IgD-negative memory B cell (primary cell): ENCODE results near the gene SLC6A13. TPM values are rescaled to one million over a fixed set of nuclear protein-coding genes. Genes with fewer than 3 reads are reported as not detected.
"Not testable (repeated sequence)": the region's sequence is repeated elsewhere in the genome, so short reads cannot be mapped to it uniquely, and the experiment has no call there.

Experiments used
- H3K27ac Mint-ChIP-seq, 3 donors: one replicate each; pipeline ENCODE4 v1.8.0; 2020 to 2022; ENCODE audit warnings: mild to moderate bottlenecking in 3 of 3, mixed read lengths in 3 of 3, moderate library complexity in 1 of 3
- H3K27me3 Mint-ChIP-seq: one replicate; pipeline ENCODE4 v1.8.0; 2021; ENCODE audit warnings: mixed read lengths
- H3K36me3 Mint-ChIP-seq: one replicate; pipeline ENCODE4 v1.8.0; 2020; ENCODE audit warnings: mild to moderate bottlenecking, mixed read lengths
- H3K4me1 Mint-ChIP-seq, 3 donors: one replicate each; pipeline ENCODE4 v1.8.0; 2020 to 2022; ENCODE audit warnings: mixed read lengths in 3 of 3, mild to moderate bottlenecking in 1 of 3
- H3K4me3 Mint-ChIP-seq, 4 donors: one replicate each; pipeline ENCODE4 v1.8.0; 2020 to 2022; ENCODE audit warnings: mild to moderate bottlenecking in 4 of 4, mixed read lengths in 4 of 4, moderate library complexity in 3 of 4
- H3K9me3 Mint-ChIP-seq, 3 donors: one replicate each; pipeline ENCODE4 v1.8.0; 2020 to 2021; ENCODE audit warnings: mixed read lengths in 3 of 3, mild to moderate bottlenecking in 1 of 3
- polyA plus RNA-seq: library from polyadenylated mRNA; unstranded; fragments of 300-500 nt; fragmentation: Illumina TruSeq; gene quantifications from one replicate; pipeline ENCODE4 v1.2.3, GENCODE V29; 2021

SLC6A13 gene
- polyA plus RNA-seq, 1 donor from 2014 or later = not detected

DNA sequence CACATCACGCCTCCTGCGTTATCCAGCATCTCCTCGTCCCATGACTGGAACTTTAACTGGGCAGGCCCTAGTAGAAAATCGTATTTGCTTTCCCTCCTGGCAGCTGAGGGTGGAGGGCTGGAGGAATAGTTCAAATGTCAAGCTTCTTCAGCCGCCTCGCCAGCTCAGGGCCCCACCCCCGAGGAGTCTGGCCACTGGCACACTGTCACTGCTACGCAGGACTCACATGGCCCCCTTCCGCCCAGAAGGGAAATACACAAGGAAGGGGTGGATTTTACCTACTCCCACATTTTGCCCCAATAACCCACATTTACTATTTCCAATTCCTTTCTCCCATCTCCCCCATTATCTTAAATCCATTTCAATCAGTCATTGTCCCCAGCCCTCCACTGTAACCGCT, 8.6 kb downstream of the SLC6A13 start:
- no peak overlapping the region for H3K27ac Mint-ChIP-seq
- H3K27me3 Mint-ChIP-seq = peaks cover 17% of the 10 kb centered on the region

DNA sequence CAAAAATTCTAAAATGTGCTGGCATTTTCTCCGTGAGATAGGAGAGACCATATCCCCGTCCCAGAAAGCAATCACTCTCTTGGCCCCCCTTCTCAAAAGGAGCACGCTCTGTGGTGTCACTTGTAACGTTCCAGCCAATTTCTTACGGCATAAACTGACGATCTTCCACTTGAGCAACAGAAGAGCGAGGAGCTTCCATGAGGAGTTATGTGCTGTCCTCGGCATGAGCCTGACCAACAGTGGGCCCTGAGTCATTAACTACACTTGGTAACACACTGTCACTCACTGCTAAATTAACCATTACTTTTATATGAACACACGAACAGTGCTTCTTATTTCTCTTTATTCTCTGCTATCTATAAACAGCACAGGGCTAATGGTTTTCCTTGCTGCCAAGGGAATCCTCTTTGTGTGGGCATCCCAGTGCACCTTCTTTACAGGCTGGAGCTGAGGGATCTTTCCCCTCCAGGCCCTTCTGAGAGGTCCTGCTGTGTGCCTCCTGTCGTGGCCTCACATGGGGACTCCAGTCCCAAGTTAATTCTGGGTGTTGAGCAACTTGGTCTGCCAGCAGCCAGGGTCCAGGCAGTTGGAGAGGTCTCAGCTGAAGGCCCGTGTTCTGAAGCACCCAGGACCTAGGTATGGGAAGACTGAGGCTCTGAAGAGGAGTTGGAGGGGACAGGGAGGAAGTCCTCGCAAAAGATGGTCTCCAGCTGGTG, 9.4 kb downstream of the SLC6A13 start:
- Mint-ChIP-seq H3K4me3 (no peak overlapping the region), H3K4me1 (no peaks in the 10 kb centered on the region), H3K27ac (no peak overlapping the region), H3K27me3 (peaks cover 19% of the 10 kb centered on the region), H3K9me3 (peaks cover 0 to 2% (median 0%) of the 10 kb centered on the region in 3 donors), H3K36me3 (peaks cover 2% of the 10 kb centered on the region)

More for the DNA sequence above, 8.6 kb downstream of the SLC6A13 start:
- H3K9me3 Mint-ChIP-seq = peaks cover 0 to 2% (median 0%) of the 10 kb centered on the region in 3 donors
- H3K36me3 Mint-ChIP-seq = peaks cover under 1% of the 10 kb centered on the region
- H3K4me3 Mint-ChIP-seq = peak overlapping the region in 1 of 4 donors; percentile 14
- H3K4me1 Mint-ChIP-seq = no peaks in the 10 kb centered on the region

DNA sequence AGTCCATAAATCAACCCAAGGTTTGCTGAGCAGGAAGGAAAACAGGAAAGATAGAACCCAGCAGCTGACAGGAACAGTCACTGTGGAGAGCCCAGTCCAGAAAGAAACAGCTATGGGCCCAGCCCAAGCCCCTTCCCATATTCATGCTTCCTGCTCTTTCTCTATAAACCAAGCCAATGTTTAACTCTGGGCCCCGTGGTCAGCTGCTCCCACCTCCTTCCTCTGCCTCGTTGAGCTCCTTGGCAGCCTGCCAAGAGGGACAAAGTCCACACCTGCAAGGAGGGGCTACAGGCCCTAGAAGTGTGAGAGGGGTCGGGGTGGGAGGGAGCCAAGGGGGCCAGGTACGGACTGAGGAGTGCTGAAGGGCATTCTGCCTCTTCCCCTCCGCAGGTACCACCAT, 10.0 kb downstream of the SLC6A13 start:
- Mint-ChIP-seq H3K9me3 (peaks cover 0 to 7% (median 0%) of the 10 kb centered on the region in 3 donors), H3K36me3 (peaks cover 2% of the 10 kb centered on the region), H3K27me3 (peaks cover 19% of the 10 kb centered on the region), H3K4me1 (no peaks in the 10 kb centered on the region), H3K4me3 (no peak overlapping the region), H3K27ac (no peak overlapping the region)

DNA sequence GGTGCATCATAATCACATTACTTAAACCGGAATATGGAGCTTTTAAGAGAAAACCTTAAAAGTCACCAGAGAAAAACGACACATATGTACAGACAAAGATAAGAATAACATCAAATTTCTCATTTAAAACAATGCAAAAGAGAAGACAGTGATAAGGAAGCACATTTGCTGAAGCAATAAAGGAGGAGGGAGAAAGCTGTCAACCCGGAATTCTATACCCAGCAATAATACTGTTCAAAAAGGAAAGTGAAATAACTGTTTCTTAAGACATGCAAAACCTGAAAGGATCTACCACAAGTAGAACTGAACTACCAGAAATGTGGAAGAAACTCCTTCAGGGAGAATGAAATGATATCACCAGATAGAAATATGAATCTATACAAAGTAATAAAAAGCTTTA, 15.4 kb downstream of the SLC6A13 start:
- Mint-ChIP-seq H3K36me3 (peaks cover 5% of the 10 kb centered on the region), H3K27ac (no peak overlapping the region), H3K4me1 (no peaks in the 10 kb centered on the region), H3K9me3 (peaks cover 2 to 15% (median 4%) of the 10 kb centered on the region in 3 donors), H3K4me3 (no peak overlapping the region), H3K27me3 (peaks cover 9% of the 10 kb centered on the region)

DNA sequence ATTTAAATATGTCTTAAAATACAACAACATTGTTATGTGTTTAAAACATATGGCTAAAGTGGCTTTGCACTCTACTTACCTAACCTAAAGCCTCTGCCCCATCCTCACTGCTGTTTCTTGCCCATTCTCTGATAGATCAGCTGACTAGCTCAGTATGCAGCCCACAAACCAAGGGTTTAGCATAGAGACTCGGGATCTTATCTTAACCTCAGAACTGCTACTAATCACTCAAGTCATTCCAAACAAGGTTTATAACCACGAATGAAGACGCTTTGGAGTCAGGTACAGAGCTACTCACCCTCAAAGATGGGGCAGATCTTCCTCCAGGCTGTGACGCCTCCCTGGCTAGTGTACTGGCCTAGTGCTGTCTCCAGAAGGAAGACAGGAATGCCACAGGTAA, 19.3 kb downstream of the SLC6A13 start:
- peaks cover 3% of the 10 kb centered on the region for H3K36me3 Mint-ChIP-seq
- H3K9me3 Mint-ChIP-seq = peaks cover 4 to 15% (median 5%) of the 10 kb centered on the region in 3 donors
- no peak overlapping the region for H3K27ac Mint-ChIP-seq
- no peak overlapping the region for H3K4me3 Mint-ChIP-seq
- peaks cover 13% of the 10 kb centered on the region for H3K27me3 Mint-ChIP-seq
- no peaks in the 10 kb centered on the region for H3K4me1 Mint-ChIP-seq

DNA sequence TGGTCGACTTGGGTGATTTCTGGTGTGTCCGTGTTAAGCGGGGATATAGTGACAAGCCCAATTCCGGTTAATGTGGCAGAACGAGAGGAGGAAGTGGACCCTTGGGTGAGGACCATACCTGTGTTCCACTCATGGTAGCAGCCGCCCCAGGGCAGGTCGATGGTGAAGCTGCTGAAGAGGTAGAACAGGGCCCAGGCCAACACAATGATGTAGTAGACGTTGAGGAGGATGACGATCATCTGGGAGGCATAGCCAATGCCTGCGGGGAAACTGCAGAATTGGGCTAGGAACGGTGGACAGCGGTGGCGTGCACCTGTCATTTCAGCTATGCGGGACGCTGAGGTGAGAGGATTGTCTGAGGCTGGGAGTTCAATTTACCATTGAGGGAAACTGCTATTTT, 20.1 kb downstream of the SLC6A13 start:
- Mint-ChIP-seq H3K27me3 (peaks cover 13% of the 10 kb centered on the region), H3K27ac (no peak overlapping the region), H3K4me1 (no peaks in the 10 kb centered on the region), H3K4me3 (no peak overlapping the region), H3K9me3 (peaks cover 4 to 9% (median 5%) of the 10 kb centered on the region in 3 donors), H3K36me3 (peaks cover 3% of the 10 kb centered on the region)

DNA sequence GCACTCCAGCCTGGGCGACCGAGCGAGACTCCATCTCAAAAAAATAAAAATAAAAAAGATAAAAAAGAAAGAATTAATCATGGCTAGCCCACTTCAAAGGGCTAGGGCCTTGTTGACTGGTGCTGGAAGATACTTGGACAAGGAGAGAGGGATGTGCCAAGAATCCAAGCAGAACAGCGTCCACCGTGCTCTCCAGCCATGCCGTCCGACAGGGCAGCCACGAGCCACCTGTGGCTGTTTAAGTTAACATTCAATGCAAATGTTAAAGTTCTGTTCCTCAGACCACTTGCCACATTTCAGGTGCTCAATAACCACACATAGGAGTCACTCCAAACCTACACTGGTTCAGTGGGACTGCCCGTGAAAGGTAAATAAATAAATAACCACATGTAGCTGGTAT, 21.4 kb downstream of the SLC6A13 start:
- no peaks in the 10 kb centered on the region for H3K4me1 Mint-ChIP-seq
- H3K36me3 Mint-ChIP-seq = peaks cover 3% of the 10 kb centered on the region
- H3K27me3 Mint-ChIP-seq = peaks cover 13% of the 10 kb centered on the region
- no peak overlapping the region for H3K27ac Mint-ChIP-seq
- H3K4me3 Mint-ChIP-seq = no peak overlapping the region
- H3K9me3 Mint-ChIP-seq = peaks cover 3 to 6% (median 5%) of the 10 kb centered on the region in 3 donors

DNA sequence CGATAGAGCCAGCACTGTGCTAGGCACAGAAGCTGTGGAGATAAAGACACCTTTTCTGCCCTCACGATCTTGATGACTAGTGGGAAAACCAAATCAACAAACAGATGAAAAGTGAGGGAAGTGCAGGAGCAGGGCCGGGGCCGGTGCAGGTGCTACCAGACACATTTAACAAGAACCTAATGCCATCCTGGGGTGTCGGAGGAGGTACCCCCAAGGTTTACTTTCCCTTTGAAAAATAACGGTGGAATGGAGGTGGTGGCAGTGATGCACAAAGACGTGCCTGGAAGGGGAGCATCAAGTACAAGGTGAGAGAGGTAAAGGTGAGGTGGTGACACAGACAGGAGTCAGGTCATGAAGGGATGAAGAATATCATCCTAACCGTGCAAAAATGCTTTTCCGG, 22.1 kb downstream of the SLC6A13 start:
- H3K4me3 Mint-ChIP-seq = no peak overlapping the region
- peaks cover 3% of the 10 kb centered on the region for H3K36me3 Mint-ChIP-seq
- H3K27me3 Mint-ChIP-seq = peaks cover 13% of the 10 kb centered on the region
- H3K4me1 Mint-ChIP-seq = no peaks in the 10 kb centered on the region
- no peak overlapping the region for H3K27ac Mint-ChIP-seq
- H3K9me3 Mint-ChIP-seq = peaks cover 8 to 9% (median 9%) of the 10 kb centered on the region in 3 donors

DNA sequence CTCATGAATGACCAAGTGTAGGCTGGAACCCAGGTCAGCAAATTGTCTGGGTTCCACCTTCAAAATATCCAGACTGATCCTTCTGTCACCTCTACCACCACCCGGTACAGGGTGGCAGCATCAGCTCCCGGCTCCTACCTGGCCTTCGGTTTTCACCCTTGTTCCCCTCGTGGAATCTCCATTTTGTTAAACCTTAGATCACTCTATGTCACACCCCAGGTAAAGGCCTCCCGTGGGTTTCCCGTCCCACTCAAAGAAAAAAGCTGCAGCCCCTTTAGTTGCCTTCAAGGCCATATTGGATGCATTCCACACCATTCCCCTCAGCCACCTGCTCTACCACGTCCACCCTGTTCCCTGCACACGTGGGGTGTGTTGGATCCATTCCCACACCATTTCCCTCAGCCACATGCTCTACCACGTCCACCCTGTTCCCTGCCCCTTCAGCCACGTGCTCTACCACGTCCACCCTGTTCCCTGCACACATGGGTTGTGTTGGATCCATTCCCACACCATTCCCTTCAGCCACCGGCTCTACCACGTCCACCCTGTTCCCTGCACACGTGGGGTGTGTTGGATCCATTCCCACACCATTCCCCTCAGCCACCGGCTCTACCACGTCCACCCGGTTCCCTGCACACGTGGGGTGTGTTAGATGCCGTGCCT, 23.8 kb downstream of the SLC6A13 start:
- H3K4me3 Mint-ChIP-seq = no peak overlapping the region
- peaks cover 2% of the 10 kb centered on the region for H3K36me3 Mint-ChIP-seq
- H3K9me3 Mint-ChIP-seq = peaks cover 6 to 13% (median 8%) of the 10 kb centered on the region in 3 donors
- H3K27me3 Mint-ChIP-seq = peaks cover 9% of the 10 kb centered on the region
- H3K4me1 Mint-ChIP-seq = no peaks in the 10 kb centered on the region
- no peak overlapping the region for H3K27ac Mint-ChIP-seq

DNA sequence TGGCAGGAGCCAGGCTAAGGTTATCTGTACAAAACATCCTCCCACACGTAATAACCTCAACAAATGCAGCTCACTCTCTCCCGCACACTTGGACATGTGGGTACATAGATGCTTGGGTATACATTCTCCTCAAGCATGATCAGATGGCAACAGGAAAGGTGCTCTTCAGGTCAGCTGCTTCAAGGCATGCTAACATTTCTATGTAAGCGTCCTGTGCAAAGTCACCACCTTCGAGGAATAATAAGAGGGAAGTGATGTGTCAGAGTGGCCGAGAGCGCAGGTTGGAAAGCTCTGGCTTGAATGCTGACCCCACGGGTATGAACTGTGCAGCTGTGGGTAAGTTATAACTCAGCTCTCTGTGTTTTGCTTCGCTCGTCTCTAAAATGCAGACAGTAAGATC, 24.5 kb downstream of the SLC6A13 start:
- no peak overlapping the region for H3K27ac Mint-ChIP-seq
- no peaks in the 10 kb centered on the region for H3K4me1 Mint-ChIP-seq
- H3K27me3 Mint-ChIP-seq = peaks cover 10% of the 10 kb centered on the region
- peaks cover 6 to 13% (median 7%) of the 10 kb centered on the region in 3 donors for H3K9me3 Mint-ChIP-seq
- H3K4me3 Mint-ChIP-seq = no peak overlapping the region
- H3K36me3 Mint-ChIP-seq = no peaks in the 10 kb centered on the region

DNA sequence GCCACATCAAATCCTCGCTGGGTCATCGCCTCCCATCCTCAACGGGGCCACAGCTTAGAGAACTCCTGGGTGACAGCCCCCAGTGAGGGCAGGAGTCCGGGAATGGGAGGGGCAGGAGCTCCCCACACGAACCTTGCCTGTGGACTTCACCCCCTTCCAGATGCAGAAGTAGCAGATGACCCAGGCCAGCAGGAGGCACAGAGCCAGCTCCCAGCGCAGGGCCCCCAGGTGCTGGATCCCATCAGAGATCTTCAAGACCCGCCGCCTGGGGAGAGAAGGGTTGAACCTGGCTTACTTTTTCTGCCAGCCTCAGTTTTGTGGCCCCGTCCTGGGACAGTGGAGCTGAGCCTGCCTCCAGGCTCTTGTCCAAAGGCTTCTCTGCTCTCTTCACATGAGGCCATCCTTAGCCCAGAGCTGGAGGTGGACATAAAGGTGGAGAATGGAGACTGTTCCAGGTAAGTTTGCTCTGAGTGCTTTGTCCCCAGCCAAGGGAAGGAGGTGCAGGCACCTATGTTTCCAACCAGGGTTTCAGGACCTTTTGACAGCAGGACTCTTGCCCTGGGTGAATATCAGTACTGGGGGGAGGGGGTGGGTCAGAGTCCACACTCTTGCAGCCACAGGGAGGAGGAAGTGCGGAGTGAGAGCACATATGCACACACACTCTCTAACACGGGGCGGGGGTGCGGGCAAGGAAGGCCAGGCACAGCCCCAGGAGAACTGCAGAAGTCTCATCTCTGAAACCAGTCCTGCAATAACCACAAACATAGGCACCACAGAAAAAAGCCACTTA, 25.4 kb downstream of the SLC6A13 start:
- Mint-ChIP-seq H3K9me3 (peaks cover 6 to 13% (median 7%) of the 10 kb centered on the region in 3 donors), H3K27me3 (peaks cover 14% of the 10 kb centered on the region), H3K4me1 (no peaks in the 10 kb centered on the region), H3K27ac (no peak overlapping the region), H3K36me3 (no peaks in the 10 kb centered on the region), H3K4me3 (no peak overlapping the region)

DNA sequence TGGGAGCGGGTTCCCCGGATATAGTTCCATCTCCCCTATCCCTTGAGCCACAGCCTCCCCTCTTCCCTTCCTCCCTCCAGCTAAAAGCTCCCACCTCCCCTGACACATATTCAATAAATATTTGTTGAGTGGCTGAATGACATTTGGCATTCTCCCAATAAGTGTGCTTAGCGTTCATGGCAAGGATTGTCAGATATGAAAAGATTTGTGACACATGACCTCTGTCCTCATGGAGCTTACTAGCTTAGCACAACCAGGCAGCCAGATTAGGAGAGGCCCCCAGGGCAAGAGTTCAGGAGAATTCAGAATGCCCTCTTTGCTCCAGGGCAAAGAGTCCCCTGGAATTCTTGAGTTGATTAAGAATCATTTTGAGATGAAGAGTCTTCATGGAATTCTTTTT, 26.2 kb downstream of the SLC6A13 start:
- Mint-ChIP-seq H3K27ac (no peak overlapping the region), H3K36me3 (no peaks in the 10 kb centered on the region), H3K4me3 (no peak overlapping the region), H3K9me3 (peaks cover 6 to 13% (median 7%) of the 10 kb centered on the region in 3 donors), H3K4me1 (no peaks in the 10 kb centered on the region), H3K27me3 (peaks cover 14% of the 10 kb centered on the region)

DNA sequence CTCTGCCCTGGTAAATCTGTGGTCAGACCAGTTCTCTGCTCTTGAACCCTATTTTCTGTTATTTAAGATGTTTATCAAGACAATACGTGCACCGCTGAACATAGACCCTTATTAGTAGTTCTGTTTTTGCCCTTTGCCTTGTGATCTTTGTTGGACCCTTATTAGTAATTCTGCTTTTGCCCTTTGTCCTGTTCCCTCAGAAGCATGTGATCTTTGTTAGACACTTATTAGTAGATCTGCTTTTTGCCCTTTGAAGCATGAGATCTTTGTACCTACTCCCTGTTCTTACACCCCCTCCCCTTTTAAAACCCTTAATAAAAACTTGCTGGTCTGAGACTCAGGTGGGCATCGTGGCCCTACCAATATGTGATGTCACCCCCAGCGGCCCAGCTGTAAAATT, 26.7 kb downstream of the SLC6A13 start:
- H3K4me1 Mint-ChIP-seq, H3K4me3 Mint-ChIP-seq, H3K36me3 Mint-ChIP-seq, H3K27ac Mint-ChIP-seq: not testable (repeated sequence)
- Mint-ChIP-seq H3K9me3 (peaks cover 6 to 13% (median 7%) of the 10 kb centered on the region in 3 donors), H3K27me3 (peaks cover 14% of the 10 kb centered on the region)

DNA sequence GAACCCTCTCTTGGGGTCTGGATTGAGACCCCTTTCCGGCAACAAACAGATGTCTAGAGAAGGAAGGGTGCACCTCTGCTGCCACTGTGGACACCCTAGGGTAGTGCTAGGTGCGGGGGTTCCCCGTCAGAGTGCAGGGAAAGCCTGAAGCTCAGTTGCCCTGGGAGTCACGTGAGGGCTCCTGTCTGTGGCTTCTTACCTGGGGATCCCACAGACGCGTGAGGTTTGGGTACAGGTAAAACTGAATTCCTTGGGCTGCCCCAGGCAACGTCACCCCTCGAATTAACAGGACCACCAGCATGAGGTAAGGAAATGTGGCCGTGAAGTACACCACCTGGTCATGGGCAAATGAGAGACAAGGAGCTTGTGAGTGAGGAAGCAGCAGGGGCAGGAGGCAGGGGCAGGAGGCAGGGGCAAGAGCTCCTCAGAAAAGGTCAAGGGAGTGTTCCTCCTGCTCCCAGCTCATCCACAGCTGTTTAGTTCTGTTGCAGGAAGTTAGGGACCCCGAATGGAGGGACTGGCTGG, 27.7 kb downstream of the SLC6A13 start:
- no peak overlapping the region for H3K4me3 Mint-ChIP-seq
- no peaks in the 10 kb centered on the region for H3K36me3 Mint-ChIP-seq

DNA sequence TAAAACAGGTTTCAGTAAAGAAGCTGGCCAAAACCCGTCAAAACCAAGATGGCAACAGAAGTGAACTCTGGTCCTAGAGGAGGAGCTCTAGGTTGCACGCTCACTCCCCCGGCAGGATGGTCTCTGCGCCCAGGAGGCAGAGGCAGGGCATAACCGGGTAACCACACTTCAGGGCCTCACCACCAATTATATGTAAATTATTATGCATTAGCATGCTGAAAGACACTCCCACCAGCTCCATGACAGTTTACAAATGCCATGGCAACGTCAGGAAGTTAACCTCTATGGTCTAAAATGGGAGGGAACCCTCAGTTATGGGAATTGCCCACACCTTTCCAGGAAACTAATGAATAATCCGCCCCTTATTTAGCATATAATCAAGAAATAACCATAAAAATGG, 28.6 kb downstream of the SLC6A13 start:
- H3K9me3 Mint-ChIP-seq = peaks cover 3 to 13% (median 7%) of the 10 kb centered on the region in 3 donors
- H3K27me3 Mint-ChIP-seq = peaks cover 14% of the 10 kb centered on the region
- H3K4me3 Mint-ChIP-seq = no peak overlapping the region
- H3K36me3 Mint-ChIP-seq = no peaks in the 10 kb centered on the region
- no peaks in the 10 kb centered on the region for H3K4me1 Mint-ChIP-seq
- H3K27ac Mint-ChIP-seq = no peak overlapping the region

More for the DNA sequence above, 27.7 kb downstream of the SLC6A13 start:
- Mint-ChIP-seq H3K4me1 (no peaks in the 10 kb centered on the region), H3K9me3 (peaks cover 6 to 13% (median 7%) of the 10 kb centered on the region in 3 donors), H3K27ac (no peak overlapping the region), H3K27me3 (peaks cover 12% of the 10 kb centered on the region)
